ENCODE data around the gene INSYN2B.
A peak's percentile ranks its signal among the peaks of the same experiment; 100 is the strongest.
"Not testable (repeated sequence)": the region's sequence is repeated elsewhere in the genome, so short reads cannot be mapped to it uniquely, and the experiment has no call there.

INSYN2B gene

GRCh38 chr5:169971780-169972179 lies 8.5 kb downstream of the INSYN2B start:
- peaks cover 15% of the 10 kb centered on the region for H3K4me1 ChIP-seq (ENCODE audit: control insufficient read depth, insufficient read depth, low read length)
- H3K9me3 ChIP-seq (ENCODE audit: control insufficient read depth, low read length), result no peaks in the 10 kb centered on the region
- H3K36me3 ChIP-seq (ENCODE audit: control insufficient read depth, insufficient read depth, low read length, severe bottlenecking), result no peaks in the 10 kb centered on the region
- H3K27me3 ChIP-seq (replicated peaks; ENCODE audit: control insufficient read depth, insufficient read depth, low read length), result no peaks in the 10 kb centered on the region
- H3K9ac ChIP-seq (ENCODE audit: low read length), result peak overlapping the region; percentile 25
- DNase-seq (ENCODE audit: low read depth), result no peak
- H3K4me3 ChIP-seq (ENCODE audit: low read length), result no peak overlapping the region

DNA sequence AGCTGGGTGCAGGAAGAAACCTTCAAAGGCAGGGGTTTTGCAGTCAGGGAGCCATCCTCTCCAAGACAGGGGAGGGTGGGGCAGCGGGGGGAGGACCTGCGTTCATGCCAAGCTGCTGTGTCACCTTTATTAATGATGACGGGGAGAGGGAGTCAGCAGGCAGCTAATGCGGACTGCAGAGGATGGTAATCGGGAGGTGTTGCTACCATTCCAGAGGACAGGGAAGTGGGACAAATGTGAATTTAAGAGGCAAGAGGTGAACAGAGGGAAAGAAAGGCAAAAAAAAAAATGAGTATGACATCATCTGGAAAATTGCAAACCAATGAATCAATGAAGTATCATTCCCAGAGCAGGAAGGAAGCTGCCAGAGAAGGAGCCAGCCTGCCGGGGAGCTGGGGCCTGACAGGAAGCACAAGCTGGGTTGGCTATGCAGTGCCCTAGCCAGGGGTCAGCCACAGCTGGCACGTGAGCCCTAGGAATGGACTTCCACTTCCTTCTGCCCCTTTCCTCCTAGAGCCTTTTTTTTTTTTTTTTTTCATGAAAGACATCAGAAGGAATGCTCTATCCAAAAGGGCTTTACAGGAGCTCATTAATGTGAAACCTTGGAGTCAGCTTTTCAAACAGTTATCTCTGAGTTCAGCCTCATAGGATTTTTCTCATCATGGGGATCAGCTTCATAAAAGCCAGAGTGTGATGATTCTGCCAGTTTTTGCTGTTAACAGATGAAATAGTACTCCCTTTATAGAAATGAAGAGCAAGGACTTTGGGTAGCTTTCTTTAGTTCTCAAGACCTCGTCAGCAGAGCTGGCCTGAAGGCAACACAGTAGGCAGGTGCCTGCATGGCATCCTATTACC lies 9.2 kb downstream of the INSYN2B start:
- Histone ChIP-seq H3K4me1 (ENCODE audit: control insufficient read depth, insufficient read depth, low read length) (peaks cover 15% of the 10 kb centered on the region), H3K27me3 (replicated peaks; ENCODE audit: control insufficient read depth, insufficient read depth, low read length) (no peaks in the 10 kb centered on the region), H3K36me3 (ENCODE audit: control insufficient read depth, insufficient read depth, low read length, severe bottlenecking) (no peaks in the 10 kb centered on the region), H3K9ac (ENCODE audit: low read length) (peak overlapping the region; percentile 25), H3K9me3 (ENCODE audit: control insufficient read depth, low read length) (no peaks in the 10 kb centered on the region), H3K4me3 (ENCODE audit: low read length) (peak overlapping the region; percentile 48)
- peak; percentile 56 for DNase-seq (ENCODE audit: low read depth)

- no peaks in the 10 kb centered on the region for H3K27me3 ChIP-seq (replicated peaks; ENCODE audit: control insufficient read depth, insufficient read depth, low read length)
- H3K4me3 ChIP-seq (ENCODE audit: low read length), result no peak overlapping the region
- H3K4me1 ChIP-seq (ENCODE audit: control insufficient read depth, insufficient read depth, low read length), result peaks cover 15% of the 10 kb centered on the region
- no peak overlapping the region for H3K9ac ChIP-seq (ENCODE audit: low read length)
- DNase-seq (ENCODE audit: low read depth), result no peak
- H3K36me3 ChIP-seq (ENCODE audit: control insufficient read depth, insufficient read depth, low read length, severe bottlenecking), result no peaks in the 10 kb centered on the region
- H3K9me3 ChIP-seq (ENCODE audit: control insufficient read depth, low read length), result no peaks in the 10 kb centered on the region
Measured at GRCh38 chr5:169970339-169970738, 10.0 kb downstream of the INSYN2B start.

DNA sequence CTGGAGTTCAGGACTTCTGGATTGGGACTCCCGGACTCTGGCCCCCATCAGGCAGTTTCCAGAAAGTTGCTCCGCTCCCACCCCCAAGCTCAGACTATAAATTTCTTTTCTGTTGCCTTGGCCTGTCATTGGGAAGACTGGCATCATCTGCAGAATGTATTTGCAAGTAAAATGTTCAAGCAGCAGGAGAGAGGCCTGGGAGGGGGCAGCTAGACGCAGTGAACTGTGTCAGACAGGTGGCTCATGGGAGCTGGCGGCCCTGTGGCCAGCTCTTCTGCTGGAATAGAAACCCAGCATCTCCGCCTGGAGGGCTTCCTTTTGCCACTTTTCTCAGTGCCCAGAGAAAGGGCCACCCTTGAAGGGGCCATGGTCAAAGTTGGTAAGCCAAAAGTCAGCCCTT lies 16.0 kb downstream of the INSYN2B start:
- Histone ChIP-seq H3K36me3 (ENCODE audit: control insufficient read depth, insufficient read depth, low read length, severe bottlenecking) (no peaks in the 10 kb centered on the region), H3K4me1 (ENCODE audit: control insufficient read depth, insufficient read depth, low read length) (no peaks in the 10 kb centered on the region), H3K9ac (ENCODE audit: low read length) (no peak overlapping the region), H3K27me3 (replicated peaks; ENCODE audit: control insufficient read depth, insufficient read depth, low read length) (no peaks in the 10 kb centered on the region), H3K9me3 (ENCODE audit: control insufficient read depth, low read length) (no peaks in the 10 kb centered on the region), H3K4me3 (ENCODE audit: low read length) (no peak overlapping the region)
- DNase-seq (ENCODE audit: low read depth), result no peak

- Histone ChIP-seq H3K36me3 (ENCODE audit: control insufficient read depth, insufficient read depth, low read length, severe bottlenecking) (no peaks in the 10 kb centered on the region), H3K4me1 (ENCODE audit: control insufficient read depth, insufficient read depth, low read length) (peaks cover 12% of the 10 kb centered on the region), H3K27me3 (replicated peaks; ENCODE audit: control insufficient read depth, insufficient read depth, low read length) (no peaks in the 10 kb centered on the region), H3K9me3 (ENCODE audit: control insufficient read depth, low read length) (no peaks in the 10 kb centered on the region), H3K9ac (ENCODE audit: low read length) (no peak overlapping the region), H3K4me3 (ENCODE audit: low read length) (no peak overlapping the region)
- DNase-seq (ENCODE audit: low read depth), result no peak
Measured at GRCh38 chr5:169960659-169961058, 19.6 kb downstream of the INSYN2B start.

GRCh38 chr5:169958278-169958677 lies 22.0 kb downstream of the INSYN2B start:
- H3K4me3 ChIP-seq (ENCODE audit: low read length), result no peak overlapping the region
- H3K27me3 ChIP-seq (replicated peaks; ENCODE audit: control insufficient read depth, insufficient read depth, low read length), result no peaks in the 10 kb centered on the region
- H3K9me3 ChIP-seq (ENCODE audit: control insufficient read depth, low read length), result no peaks in the 10 kb centered on the region

DNA sequence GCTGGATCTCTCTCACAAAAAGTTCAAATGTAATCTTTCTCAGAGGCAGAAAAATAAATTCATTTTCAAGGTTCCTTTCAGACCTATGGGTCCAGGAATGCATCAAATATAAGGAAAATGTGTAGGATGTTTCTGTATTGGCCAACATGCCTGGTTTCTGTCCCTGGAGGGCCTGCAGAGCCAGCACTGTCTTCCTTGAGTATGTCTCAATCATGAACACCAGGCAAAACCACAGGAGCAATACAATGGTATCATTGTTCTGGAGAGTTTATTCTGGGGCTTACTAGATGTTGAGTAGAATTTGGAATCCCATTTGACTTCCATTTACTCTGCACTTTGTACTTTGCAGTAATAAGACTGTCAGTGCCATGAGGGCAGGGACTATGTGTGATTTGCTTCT lies 23.5 kb downstream of the INSYN2B start:
- H3K27me3 ChIP-seq (replicated peaks; ENCODE audit: control insufficient read depth, insufficient read depth, low read length), result no peaks in the 10 kb centered on the region
- no peaks in the 10 kb centered on the region for H3K36me3 ChIP-seq (ENCODE audit: control insufficient read depth, insufficient read depth, low read length, severe bottlenecking)

More at GRCh38 chr5:169958278-169958677, 22.0 kb downstream of the INSYN2B start:
- H3K36me3 ChIP-seq (ENCODE audit: control insufficient read depth, insufficient read depth, low read length, severe bottlenecking), result no peaks in the 10 kb centered on the region
- H3K9ac ChIP-seq (ENCODE audit: low read length), result no peak overlapping the region
- H3K4me1 ChIP-seq (ENCODE audit: control insufficient read depth, insufficient read depth, low read length), result peaks cover 15% of the 10 kb centered on the region
- DNase-seq (ENCODE audit: low read depth), result no peak

GRCh38 chr5:169956126-169956525 lies 24.2 kb downstream of the INSYN2B start:
- H3K9me3 ChIP-seq (ENCODE audit: control insufficient read depth, low read length), result no peaks in the 10 kb centered on the region

More for the DNA sequence above, 23.5 kb downstream of the INSYN2B start:
- Histone ChIP-seq H3K9ac (ENCODE audit: low read length) (no peak overlapping the region), H3K9me3 (ENCODE audit: control insufficient read depth, low read length) (no peaks in the 10 kb centered on the region), H3K4me3 (ENCODE audit: low read length) (no peak overlapping the region), H3K4me1 (ENCODE audit: control insufficient read depth, insufficient read depth, low read length) (peaks cover 15% of the 10 kb centered on the region)
- no peak for DNase-seq (ENCODE audit: low read depth)

DNA sequence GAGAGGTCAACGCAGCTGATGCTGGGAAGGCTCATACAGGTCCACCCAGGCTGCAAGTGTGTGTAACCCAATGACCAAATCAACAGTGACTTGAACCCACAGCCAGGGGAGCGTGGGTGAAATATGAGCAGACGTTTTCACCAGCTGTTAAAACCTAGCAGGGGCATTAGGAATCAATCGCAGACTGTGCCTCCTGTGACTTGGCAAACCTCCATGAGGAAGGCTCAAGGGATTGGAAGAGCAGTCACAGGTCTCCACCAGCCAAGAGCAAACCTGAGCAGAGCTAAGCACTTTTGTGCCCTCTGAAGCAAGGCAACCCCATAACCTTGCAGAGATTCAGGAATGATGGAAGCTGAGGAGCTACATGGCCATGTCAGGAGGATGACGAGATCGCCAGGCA lies 25.5 kb downstream of the INSYN2B start:
- H3K36me3 ChIP-seq (ENCODE audit: control insufficient read depth, insufficient read depth, low read length, severe bottlenecking), result no peaks in the 10 kb centered on the region
- H3K27me3 ChIP-seq (replicated peaks; ENCODE audit: control insufficient read depth, insufficient read depth, low read length), result no peaks in the 10 kb centered on the region
- no peak overlapping the region for H3K4me3 ChIP-seq (ENCODE audit: low read length)
- H3K9ac ChIP-seq (ENCODE audit: low read length), result no peak overlapping the region
- H3K4me1 ChIP-seq (ENCODE audit: control insufficient read depth, insufficient read depth, low read length), result peaks cover 15% of the 10 kb centered on the region
- no peak for DNase-seq (ENCODE audit: low read depth)
- no peaks in the 10 kb centered on the region for H3K9me3 ChIP-seq (ENCODE audit: control insufficient read depth, low read length)

More at GRCh38 chr5:169956126-169956525, 24.2 kb downstream of the INSYN2B start:
- Histone ChIP-seq H3K4me3 (ENCODE audit: low read length) (no peak overlapping the region), H3K36me3 (ENCODE audit: control insufficient read depth, insufficient read depth, low read length, severe bottlenecking) (no peaks in the 10 kb centered on the region), H3K27me3 (replicated peaks; ENCODE audit: control insufficient read depth, insufficient read depth, low read length) (no peaks in the 10 kb centered on the region), H3K4me1 (ENCODE audit: control insufficient read depth, insufficient read depth, low read length) (peaks cover 15% of the 10 kb centered on the region), H3K9ac (ENCODE audit: low read length) (no peak overlapping the region)
- DNase-seq (ENCODE audit: low read depth), result no peak

DNA sequence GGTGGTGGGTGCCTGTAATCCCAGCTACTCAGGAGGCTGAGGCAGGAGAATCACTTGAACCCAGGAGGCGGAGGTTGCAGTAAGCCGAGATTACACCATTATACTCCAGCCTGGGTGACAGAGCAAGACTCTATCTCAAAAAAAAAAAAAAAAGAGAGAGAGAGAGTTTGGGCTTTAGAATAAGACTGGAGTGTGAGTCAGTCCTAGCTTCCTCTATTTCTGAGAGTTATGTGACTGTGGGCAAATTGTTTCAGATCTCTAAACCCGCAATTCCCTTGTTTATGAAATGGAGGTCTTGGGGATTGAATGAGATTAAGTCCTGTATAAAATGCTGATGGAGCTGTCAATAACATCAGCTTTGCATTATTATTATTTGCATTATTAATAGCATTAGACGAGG lies 27.1 kb downstream of the INSYN2B start:
- H3K4me1 ChIP-seq (ENCODE audit: control insufficient read depth, insufficient read depth, low read length), result peaks cover 15% of the 10 kb centered on the region
- not testable (repeated sequence) for H3K9ac ChIP-seq (ENCODE audit: low read length); DNase-seq (ENCODE audit: low read depth); H3K36me3 ChIP-seq (ENCODE audit: control insufficient read depth, insufficient read depth, low read length, severe bottlenecking); H3K9me3 ChIP-seq (ENCODE audit: control insufficient read depth, low read length); H3K27me3 ChIP-seq (replicated peaks; ENCODE audit: control insufficient read depth, insufficient read depth, low read length); H3K4me3 ChIP-seq (ENCODE audit: low read length)

DNA sequence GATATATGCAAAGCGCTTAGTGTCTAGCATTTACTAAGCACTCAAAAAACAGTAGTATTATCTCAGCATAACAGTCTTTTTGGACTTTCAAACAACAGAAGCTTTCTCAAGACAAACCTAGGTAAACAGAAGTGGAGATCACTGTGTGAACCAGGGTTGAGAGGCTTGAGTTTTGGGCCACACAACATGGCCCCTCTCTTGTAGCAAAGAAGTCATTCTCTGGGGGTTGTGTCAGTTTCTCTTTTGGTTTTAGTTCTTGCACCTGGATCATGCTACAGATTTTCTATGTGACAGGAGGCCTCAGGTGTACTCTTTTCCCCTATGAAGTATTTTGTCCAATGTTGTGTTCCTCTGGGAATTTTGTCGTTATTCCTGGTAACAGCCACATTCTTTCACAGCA lies 30.0 kb downstream of the INSYN2B start:
- Histone ChIP-seq H3K27me3 (replicated peaks; ENCODE audit: control insufficient read depth, insufficient read depth, low read length) (no peaks in the 10 kb centered on the region), H3K4me1 (ENCODE audit: control insufficient read depth, insufficient read depth, low read length) (peaks cover 13% of the 10 kb centered on the region), H3K36me3 (ENCODE audit: control insufficient read depth, insufficient read depth, low read length, severe bottlenecking) (no peaks in the 10 kb centered on the region), H3K9me3 (ENCODE audit: control insufficient read depth, low read length) (no peaks in the 10 kb centered on the region), H3K4me3 (ENCODE audit: low read length) (no peak overlapping the region), H3K9ac (ENCODE audit: low read length) (no peak overlapping the region)
- no peak for DNase-seq (ENCODE audit: low read depth)

Measured in adipocyte (in vitro differentiated cells).